ENCODE results near the gene TMEM43. TPM values are rescaled to one million over a fixed set of nuclear protein-coding genes. Genes with fewer than 3 reads are reported as not detected.

TMEM43 gene
- total and polyA plus RNA-seq, 2 of the 8 experiments (the other 6 are each of a cell fraction or from before 2014, with no cell fraction given), result 27.0 to 33.7 TPM

DNA sequence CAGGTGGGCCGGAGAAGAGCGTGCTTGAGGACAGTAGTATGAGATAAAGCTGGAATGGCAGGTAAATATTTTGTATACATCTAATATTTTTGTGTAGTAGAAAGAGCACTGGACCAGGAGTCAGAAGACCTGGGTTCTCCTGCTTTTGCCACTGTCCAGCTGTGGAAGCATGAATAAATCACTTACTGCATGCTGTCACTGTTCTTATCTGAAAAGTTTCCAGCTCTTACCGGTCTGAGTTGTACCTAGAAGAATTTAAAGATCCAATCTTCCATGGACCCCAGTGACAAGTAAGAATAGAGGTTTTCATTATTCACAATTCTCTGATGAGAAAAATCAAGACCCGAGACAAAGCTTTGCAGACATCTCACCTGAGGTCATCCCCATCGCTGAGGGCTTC is 47.6 kb downstream of the TMEM43 start:
- no peak overlapping the region for H2AK5ac ChIP-seq (ENCODE audit: low read depth, low read length)
- peaks cover 0 to 26% of the 10 kb centered on the region in 2 experiments; a peak in 3 of 4 replicates for H3K79me2 ChIP-seq (ENCODE audit: control insufficient read depth in 1 of 2, insufficient read depth in 2 of 2, low read length in 2 of 2)
- H2BK120ac ChIP-seq (replicated peaks; ENCODE audit: low read depth, low read length), result no peak overlapping the region
- H3K36me3 ChIP-seq (ENCODE audit: control insufficient read depth in 2 of 4, insufficient read depth in 4 of 4, low read length in 3 of 4), result peaks cover 14 to 44% (median 39%) of the 10 kb centered on the region in 4 experiments; a peak in 7 of 8 replicates
- H4K20me1 ChIP-seq (replicated peaks in 1 of 2; ENCODE audit: control insufficient read depth in 1 of 2, insufficient read depth in 2 of 2, low read length in 2 of 2), result peaks cover 0 to 1% of the 10 kb centered on the region in 2 experiments
- H2AFZ ChIP-seq (ENCODE audit: low read length), result no peak overlapping the region
- H3K23ac ChIP-seq (ENCODE audit: insufficient read length), result no peak overlapping the region
- H3K56ac ChIP-seq (replicated peaks; ENCODE audit: insufficient read length, low read depth, low read length), result no peak overlapping the region
- H3K4me3 ChIP-seq (ENCODE audit: extremely low read depth in 1 of 4, insufficient read depth in 2 of 4, low read depth in 3 of 4, low read length in 4 of 4), result no peak overlapping the region
- no peak overlapping the region for H3K9ac ChIP-seq (replicated peaks in 1 of 4; ENCODE audit: extremely low read depth in 1 of 4, low read depth in 3 of 4, low read length in 3 of 4)
- no peak overlapping the region for H3K27ac ChIP-seq (ENCODE audit: low read depth, low read length)
- POLR2A ChIA-PET (ENCODE audit: partially characterized antibody), result no interaction called here
- peaks cover 2% of the 10 kb centered on the region; the same call in 1 of the 2 replicates for H3K79me1 ChIP-seq (ENCODE audit: low read depth, low read length)
- H4K5ac ChIP-seq (ENCODE audit: insufficient read length, low read depth, low read length), result no peak overlapping the region
- no peak overlapping the region for H3K4me2 ChIP-seq (ENCODE audit: insufficient read depth in 1 of 2, low read depth in 2 of 2, low read length in 2 of 2)
- no peaks in the 10 kb centered on the region for H3K23me2 ChIP-seq (ENCODE audit: low read depth, low read length)
- no peak overlapping the region for H4K8ac ChIP-seq (ENCODE audit: extremely low read depth, insufficient read depth, low read length)
- no peak overlapping the region for H2BK12ac ChIP-seq (ENCODE audit: low read depth, low read length)
- H4K91ac ChIP-seq (replicated peaks; ENCODE audit: insufficient read length, low read length), result no peak overlapping the region
- DNase-seq (ENCODE audit: low read depth in 1 of 2, low spot score in 2 of 2) (no peak), FAIRE-seq (no peak)
- no peak overlapping the region for H2BK15ac ChIP-seq (ENCODE audit: low read length)
- H3K18ac ChIP-seq (ENCODE audit: extremely low read depth, low read length), result no peak overlapping the region
- no peaks in the 10 kb centered on the region for H3K9me3 ChIP-seq (ENCODE audit: insufficient read depth in 2 of 2, low read depth in 1 of 2, low read length in 1 of 2)
- H3K27me3 ChIP-seq (replicated peaks in 1 of 4; ENCODE audit: control insufficient read depth in 3 of 4, extremely low read depth in 1 of 4, insufficient read depth in 3 of 4, low read length in 3 of 4), result no peaks in the 10 kb centered on the region
- no peak overlapping the region for H3K14ac ChIP-seq (ENCODE audit: insufficient read length)
- whole genome bisulfite sequencing, 2 experiments (ENCODE audit: extremely low coverage in 1 of 2, insufficient coverage in 1 of 2, insufficient read length in 1 of 2, insufficient replicate concordance in 2 of 2, low coverage in 1 of 2, low lambda C conversion rate in 2 of 2, missing lambda C conversion rate in 1 of 2), result 85% methylated on average over 5 of the region's 5 CpGs; no CpG with 5 or more reads in 1 of the 2 experiments
- peaks cover 0 to 2% (median 0%) of the 10 kb centered on the region in 4 experiments; a peak in 1 of 7 replicates for H3K4me1 ChIP-seq (replicated peaks in 1 of 4; ENCODE audit: control insufficient read depth in 3 of 4, insufficient read depth in 4 of 4, low read length in 3 of 4)
- H3K4ac ChIP-seq (replicated peaks; ENCODE audit: insufficient read length, low read depth, low read length), result no peak overlapping the region
- H2BK20ac ChIP-seq (ENCODE audit: low read length), result no peak overlapping the region
- H2BK5ac ChIP-seq (ENCODE audit: low read depth, low read length), result no peak overlapping the region
- CTCF ChIA-PET (ENCODE audit: partially characterized antibody), result interaction anchor here (1.2 to 1.4 kb wide), 2 partner anchors 13 to 31 kb away, joined by 4 to 5 read pairs; no protein-coding TSS in a partner anchor
- no peak for TF ChIP-seq FOSL1 (IDR thresholded peaks at IDR 0.05; ENCODE audit: insufficient read depth, low read depth, low read length)
- TF ChIP-seq SP1 (IDR thresholded peaks at IDR 0.05; ENCODE audit: low read depth, low read length), result no peak
- TF ChIP-seq EP300 (IDR thresholded peaks at IDR 0.05; ENCODE audit: borderline replicate concordance in 1 of 2, low read depth in 2 of 2, low read length in 2 of 2), result no peak
- TF ChIP-seq, protein P1, sequence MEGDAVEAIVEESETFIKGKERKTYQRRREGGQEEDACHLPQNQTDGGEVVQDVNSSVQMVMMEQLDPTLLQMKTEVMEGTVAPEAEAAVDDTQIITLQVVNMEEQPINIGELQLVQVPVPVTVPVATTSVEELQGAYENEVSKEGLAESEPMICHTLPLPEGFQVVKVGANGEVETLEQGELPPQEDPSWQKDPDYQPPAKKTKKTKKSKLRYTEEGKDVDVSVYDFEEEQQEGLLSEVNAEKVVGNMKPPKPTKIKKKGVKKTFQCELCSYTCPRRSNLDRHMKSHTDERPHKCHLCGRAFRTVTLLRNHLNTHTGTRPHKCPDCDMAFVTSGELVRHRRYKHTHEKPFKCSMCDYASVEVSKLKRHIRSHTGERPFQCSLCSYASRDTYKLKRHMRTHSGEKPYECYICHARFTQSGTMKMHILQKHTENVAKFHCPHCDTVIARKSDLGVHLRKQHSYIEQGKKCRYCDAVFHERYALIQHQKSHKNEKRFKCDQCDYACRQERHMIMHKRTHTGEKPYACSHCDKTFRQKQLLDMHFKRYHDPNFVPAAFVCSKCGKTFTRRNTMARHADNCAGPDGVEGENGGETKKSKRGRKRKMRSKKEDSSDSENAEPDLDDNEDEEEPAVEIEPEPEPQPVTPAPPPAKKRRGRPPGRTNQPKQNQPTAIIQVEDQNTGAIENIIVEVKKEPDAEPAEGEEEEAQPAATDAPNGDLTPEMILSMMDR (IDR thresholded peaks at IDR 0.05; ENCODE audit: control extremely low read depth in 1 of 3, insufficient read depth in 1 of 3, low read depth in 1 of 3, low read length in 3 of 3), result no peak
- no peak for TF ChIP-seq TEAD4 (IDR thresholded peaks at IDR 0.05; ENCODE audit: low read depth, low read length)
- TF ChIP-seq HDAC2 (IDR thresholded peaks at IDR 0.05; ENCODE audit: borderline replicate concordance in 1 of 2, low read depth in 2 of 2, low read length in 2 of 2), result no peak
- TF ChIP-seq BACH1 (IDR thresholded peaks at IDR 0.05; ENCODE audit: low read length), result no peak
- TF ChIP-seq CHD2 (IDR thresholded peaks at IDR 0.05; ENCODE audit: low read length), result no peak
- no peak for TF ChIP-seq EGR1 (IDR thresholded peaks at IDR 0.05; ENCODE audit: borderline replicate concordance, low read depth, low read length)
- no peak for TF ChIP-seq CBX8 (IDR thresholded peaks at IDR 0.05; ENCODE audit: borderline replicate concordance, low read depth, low read length)
- no peak for TF ChIP-seq NRF1 (IDR thresholded peaks at IDR 0.05; ENCODE audit: low read depth, low read length)
